CD4-positive, alpha-beta T cell treated with Interleukin-6 at 100 ng/mL for 8 hours (primary cell): ENCODE results near the gene CCL8.

Experiments
- DNase-seq: peaks from one replicate; pipeline ENCODE4 v3.0.0-alpha.2; 2020; ENCODE audit warnings: mixed read lengths, low spot score

The CCL8 gene

DNA sequence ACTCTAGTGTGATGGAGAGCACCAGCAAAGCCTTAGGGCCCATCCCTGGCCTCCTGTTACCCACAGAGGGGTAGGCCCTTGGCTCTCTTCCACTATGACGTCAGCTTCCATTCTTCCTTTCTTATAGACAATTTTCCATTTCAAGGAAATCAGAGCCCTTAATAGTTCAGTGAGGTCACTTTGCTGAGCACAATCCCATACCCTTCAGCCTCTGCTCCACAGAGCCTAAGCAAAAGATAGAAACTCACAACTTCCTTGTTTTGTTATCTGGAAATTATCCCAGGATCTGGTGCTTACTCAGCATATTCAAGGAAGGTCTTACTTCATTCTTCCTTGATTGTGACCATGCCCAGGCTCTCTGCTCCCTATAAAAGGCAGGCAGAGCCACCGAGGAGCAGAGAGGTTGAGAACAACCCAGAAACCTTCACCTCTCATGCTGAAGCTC, at the start of gene CCL8:
Gene CCL8, plus strand, starts transcription at position 397 of the 445 bp plus-strand sequence. CDS start 67 bp downstream, outside the sequence.
- no peak for DNase-seq

DNA sequence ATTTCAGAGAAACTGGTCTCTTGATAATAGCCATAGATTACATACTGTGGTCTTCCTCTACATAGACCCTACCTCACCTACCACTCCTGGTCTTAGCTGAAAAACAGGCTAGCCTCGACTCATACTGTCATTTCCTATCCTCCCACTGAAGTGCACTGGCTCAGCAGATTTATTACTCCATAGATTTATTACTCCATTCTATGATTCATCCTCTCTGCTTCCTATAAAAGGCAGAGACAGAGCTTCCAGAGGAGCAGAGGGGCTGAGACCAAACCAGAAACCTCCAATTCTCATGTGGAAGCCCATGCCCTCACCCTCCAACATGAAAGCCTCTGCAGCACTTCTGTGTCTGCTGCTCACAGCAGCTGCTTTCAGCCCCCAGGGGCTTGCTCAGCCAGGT, 49.3 kb upstream of the CCL8 start, which contains the start of gene CCL7:
Gene CCL7, plus strand, starts transcription at position 253 of the 400 bp plus-strand sequence. Its CDS starts 70 bp downstream, at position 323.
- no peak for DNase-seq

DNA sequence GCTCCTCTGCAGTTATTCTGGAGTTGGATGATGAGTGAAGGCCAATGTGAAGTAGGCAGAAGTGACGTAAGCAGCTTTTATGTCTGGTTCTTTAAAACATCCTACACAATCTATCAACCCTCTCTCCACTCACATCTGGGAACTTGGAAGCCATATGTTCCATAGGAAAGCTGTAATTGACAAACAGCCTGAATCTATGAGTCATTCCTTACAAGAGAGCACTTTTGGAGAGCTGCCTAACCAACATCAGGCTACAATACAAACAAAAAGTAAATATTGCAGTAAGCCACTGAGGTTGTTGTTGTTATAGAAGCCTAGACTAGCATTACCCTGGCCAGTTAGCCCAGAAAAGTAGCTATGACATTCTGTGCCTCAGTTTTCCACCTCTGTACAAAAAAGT, 43.4 kb upstream of the CCL8 start:
- DNase-seq, result no peak

DNA sequence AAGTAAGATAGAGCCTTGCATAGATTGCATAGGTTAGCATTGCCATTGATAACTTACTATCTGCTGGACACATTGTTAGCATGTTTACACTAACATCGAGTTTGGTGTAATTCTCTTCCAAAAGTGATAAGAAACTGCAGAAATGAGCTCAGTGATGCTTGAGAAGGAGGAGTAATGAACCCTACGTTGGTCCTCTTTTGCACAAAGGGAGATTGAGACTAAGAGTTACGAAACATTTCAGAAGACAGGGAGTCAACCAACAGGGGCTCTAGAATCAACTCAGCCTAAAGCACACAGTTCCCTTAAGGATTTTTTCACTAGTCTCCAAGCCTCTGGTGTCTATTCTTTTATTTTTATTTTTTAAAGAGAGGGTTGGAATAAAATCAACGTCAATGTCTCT, 42.4 kb upstream of the CCL8 start:
- no peak for DNase-seq

DNA sequence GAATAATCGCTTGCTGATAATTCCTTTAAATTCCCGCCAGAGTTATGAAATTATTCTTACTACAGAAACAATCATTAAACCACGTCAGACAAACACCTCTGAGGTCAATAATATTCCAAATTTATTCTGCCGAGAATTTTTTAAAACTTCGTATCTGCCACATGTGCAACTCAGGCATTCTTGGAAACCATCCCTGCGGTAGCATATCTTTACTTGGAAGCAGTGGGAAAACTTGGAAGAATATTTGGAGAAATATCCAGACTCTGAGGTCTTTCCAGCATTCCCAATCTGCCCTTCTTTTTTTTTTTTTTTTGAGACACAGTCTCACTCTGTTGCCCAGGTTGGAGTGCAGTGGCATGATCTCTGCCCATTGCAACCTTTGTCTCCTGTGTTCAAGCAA, 35.7 kb upstream of the CCL8 start:
- DNase-seq, result no peak

DNA sequence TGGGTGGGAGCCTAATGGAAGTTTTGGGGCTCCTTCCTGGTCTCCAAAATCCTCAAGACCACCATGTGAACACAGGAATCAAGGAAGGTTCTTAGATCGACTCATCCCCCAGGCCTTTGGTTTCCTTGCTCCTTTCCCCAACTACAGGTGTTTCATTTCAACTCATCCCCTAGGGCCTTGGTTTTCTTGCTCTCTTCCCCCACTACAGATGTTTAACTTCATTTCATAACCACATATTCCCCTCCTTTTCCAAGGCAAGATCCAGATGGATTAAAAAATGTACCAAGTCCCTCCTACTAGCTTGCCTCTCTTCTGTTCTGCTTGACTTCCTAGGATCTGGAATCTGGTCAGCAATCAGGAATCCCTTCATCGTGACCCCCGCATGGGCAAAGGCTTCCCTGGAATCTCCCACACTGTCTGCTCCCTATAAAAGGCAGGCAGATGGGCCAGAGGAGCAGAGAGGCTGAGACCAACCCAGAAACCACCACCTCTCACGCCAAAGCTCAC, 33.9 kb upstream of the CCL8 start, which contains the start of gene CCL11:
Gene CCL11, plus strand, starts transcription at position 457 of the 507 bp plus-strand sequence. CDS start 67 bp downstream, outside the sequence.
- no peak for DNase-seq

DNA sequence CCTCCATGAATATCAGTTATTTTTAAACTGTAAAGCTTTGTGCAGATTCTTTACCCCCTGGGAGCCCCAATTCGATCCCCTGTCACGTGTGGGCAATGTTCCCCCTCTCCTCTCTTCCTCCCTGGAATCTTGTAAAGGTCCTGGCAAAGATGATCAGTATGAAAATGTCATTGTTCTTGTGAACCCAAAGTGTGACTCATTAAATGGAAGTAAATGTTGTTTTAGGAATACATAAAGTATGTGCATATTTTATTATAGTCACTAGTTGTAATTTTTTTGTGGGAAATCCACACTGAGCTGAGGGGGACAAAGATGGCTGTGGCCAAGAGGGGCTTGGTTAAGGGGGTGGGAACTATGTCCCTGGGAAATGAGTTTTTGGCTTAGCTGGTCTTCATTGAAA, 31.4 kb upstream of the CCL8 start:
- DNase-seq, result no peak

DNA sequence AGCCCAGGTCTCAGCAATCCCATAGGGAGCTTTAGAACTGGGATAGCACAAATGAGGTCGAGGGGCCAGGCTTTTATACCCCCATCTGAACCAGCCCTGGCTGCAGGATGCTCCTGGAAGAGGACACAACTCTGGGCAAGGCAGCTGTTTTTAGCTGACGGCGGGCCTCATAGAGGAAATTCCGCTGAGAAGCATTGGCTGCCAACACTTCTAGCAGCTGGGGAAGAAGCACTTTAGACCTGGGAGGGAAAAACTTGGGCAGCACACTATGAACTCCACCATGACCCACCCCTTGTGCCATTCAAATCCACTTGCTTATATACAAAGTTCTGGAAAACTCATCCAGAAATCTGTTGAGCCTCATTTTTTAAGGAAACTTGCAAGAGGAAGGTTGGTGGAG, 28.6 kb upstream of the CCL8 start:
- no peak for DNase-seq

DNA sequence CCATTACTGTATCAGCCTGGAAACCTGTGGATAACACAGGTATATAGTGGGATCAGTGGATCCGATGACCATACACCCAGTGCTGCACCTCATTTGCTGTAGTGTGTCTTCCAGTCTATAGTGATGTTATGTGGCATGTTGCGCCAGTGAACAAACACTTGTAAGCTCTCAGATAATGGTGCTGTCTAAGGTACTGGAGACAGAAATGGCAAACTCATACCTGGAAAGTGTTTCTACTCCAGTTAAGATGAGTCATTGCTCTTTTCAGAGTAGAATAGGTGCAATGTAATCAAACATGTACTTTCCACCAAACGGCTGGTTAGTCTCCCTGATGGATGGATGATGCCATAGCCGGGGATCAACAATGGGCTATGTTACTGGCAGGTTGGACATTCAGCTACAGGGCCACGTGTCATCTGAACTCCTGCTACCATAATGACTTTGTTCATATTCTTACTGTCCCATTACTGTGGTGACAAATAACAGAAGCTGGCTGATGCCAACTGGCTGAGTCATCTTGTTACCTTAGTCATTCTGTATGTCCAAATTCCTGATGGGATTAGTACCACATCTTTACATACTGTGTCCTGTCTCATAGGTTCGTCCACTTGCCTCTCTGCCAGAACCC, 27.4 kb upstream of the CCL8 start:
- DNase-seq, result no peak

DNA sequence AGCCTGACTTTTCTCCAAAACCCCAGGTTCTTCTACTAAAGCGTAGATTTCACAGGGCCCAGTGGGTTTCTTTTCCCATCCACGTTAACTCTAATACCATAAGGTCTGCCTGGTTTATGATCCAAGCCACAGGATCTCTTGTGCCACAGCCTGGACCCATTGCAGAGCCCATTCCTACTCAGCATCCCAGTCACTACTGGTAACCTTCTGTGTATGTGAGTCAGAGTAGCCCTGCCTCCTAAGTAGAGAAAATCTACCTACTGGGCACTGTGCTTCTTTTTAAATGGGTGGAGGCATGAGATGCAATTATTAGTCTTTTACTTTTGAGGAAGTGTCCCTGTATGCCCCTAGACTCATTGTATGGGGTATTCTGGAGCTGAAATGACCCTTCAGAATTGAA, 20.2 kb upstream of the CCL8 start:
- no peak for DNase-seq

DNA sequence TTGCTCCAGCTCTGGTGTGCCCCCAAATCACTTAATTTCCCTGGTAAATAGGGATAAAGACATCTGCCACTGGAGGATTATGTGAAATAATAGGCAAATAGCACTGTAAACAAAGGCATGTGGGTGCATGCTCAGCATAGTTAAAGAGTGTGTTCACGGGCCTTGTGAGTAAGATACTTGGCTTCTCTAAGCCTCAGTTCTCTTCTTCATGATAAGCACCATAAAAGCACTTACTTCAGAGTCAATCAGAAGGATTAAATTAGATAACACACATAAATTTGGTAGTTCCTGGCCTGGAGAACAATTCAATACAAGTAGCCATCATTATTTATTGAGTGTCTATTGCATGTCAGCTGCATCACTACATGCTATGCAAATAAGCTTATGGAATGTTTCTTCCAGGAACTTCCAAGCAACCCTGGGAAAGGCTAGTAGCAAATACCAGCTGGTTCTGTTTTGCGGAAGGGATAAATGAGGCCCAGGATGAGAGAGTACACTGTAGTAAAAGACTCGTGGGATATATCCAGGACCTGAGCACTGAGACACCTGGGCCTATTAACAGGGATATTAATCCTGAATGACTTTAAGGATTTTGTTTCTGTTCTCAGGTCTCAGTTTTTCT, 19.2 kb upstream of the CCL8 start:
- no peak for DNase-seq

DNA sequence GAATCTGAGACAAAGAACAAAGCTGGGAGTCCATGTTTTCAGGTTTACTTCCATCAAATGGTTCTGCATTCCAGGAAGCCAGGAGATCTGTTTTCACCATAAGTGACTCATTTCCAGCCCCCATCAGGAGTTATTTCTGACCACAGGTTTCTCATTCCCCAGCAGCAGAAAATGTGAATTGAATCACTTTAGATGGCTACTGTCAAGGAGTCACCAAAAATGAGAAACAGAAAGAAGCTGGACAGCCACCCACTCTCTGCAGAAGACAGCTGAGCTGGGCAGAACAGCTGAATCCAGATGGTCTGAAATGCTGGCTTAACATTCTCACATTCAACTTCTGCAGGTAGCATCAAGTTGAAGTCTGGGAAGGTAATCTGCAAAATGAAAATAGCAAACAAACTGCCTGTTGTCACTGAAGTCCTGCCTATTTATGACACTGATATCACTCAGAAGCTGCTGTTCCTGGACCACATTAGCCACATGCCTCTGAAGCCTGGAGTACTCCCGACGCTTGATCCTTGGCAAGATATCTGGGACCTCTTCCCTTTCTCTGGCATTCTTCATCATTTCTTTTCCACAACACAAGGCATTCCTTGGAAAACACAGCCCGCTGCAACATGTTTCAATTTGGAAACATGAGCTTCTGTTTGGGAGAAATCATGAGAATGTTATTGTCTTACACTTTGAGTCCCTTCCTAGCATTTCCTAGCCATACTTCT, 18.4 kb upstream of the CCL8 start:
- DNase-seq, result no peak

DNA sequence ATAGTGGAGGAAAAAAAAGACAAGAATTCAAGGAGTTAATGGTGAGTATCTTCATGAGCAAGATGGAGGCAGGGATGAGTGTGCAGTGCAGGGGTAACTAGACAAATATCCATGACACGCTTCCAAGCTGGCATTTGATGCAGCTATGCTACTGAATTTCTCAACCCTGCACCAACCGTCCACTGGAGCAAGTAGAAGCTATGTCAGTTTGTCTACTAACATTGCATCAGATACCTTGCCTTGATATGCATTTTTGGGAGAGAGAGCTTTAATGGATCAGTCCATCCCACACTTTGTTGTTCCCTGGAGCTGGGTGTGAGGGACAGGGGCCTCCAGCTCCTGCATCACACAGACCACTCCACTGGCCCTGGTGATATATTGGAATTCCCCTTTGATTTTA, 17.2 kb upstream of the CCL8 start:
- no peak for DNase-seq

DNA sequence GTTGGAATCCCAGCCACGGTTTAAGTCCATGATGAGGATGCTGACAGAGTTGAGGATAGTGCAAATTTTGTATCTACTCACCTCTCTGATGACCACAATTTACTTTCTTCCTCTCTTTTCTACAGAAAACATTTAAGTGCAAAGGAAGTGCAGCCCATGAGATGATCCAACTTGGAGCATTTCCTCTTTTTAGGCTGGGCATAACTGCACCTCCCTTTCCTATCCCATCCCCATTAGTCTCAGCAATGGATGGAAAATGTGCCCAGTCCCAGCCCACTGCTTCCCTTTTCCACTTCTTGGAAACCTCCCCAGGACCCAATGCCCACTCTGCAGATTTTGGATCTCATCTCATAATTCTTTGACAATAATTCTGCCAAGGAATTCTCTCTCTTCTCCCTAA, 16.6 kb upstream of the CCL8 start:
- DNase-seq, result no peak

DNA sequence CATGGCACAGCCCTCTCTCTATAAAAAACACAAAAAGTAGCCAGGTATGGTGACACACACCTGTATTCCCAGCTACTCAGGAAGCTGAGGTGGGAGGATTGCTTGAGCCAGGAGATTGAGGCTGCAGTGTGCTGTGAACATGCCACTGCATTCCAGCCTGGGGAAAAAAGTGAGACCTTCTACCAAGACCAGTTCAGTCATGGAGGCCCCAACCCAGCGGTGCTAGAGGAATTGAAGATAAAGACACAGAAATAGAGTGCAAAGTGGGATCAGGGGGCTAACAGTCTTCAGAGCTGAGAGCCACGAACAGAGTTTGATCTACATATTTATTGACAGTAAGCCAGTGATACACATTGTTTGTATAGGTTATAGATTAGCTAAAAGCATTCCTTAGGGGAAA, 15.6 kb upstream of the CCL8 start:
- no peak for DNase-seq

DNA sequence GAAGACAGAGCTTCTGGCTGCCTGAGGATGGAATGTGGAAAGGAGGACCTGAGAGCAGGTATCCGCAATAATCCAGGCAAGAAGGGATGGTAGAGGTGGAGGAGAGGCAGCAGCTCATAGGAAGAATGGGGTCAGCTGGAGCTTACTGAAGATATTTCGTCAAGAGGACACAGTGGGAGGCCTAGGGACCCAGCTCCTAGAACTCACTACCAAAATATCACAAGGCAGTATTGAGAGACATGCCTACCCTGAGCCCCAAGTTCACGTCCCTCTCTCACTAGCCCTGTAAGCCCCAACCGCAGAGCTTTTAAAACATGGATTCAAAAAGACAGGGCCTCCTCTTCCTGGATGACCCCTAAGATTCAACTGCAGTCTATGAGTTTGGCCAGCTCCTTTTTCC, 14.2 kb upstream of the CCL8 start:
- no peak for DNase-seq

DNA sequence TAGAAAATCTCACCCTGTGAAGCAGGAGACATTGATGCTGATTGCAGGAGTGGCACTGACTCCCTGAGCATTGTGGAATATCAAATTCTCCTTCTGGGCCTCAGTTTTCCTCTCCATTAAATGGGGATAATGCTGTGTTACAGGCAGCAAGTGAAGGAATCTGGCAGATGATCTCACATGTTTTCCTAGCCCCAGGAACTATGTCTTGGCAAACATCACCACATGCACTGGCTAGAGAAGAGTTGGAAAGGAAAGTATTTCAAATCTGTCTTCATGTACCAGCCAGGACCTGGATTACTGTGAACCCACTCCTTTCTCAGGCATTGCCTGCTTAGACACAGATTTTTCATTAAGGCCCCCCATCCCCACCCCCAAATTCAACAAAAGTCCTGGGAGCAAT, 13.6 kb upstream of the CCL8 start:
- DNase-seq, result no peak

DNA sequence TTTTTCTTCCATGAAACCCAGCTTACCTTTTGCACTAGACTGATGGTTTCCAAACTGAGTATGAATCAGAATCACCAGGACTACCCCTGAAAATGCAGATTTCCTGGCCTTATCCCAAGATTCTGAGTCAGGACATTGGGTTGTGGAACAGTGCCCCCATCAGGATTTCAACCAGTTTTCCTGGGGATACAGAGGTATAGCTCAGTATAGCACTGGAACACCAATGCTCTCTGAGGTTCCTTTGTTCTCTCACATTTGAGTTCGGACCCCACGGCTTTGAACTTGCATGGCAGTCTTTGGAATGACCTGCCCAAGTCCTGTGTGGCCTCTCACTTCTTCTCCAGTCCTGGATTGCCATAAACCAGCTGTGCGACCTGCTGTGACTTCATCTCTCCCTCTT, 12.8 kb upstream of the CCL8 start:
- no peak for DNase-seq

DNA sequence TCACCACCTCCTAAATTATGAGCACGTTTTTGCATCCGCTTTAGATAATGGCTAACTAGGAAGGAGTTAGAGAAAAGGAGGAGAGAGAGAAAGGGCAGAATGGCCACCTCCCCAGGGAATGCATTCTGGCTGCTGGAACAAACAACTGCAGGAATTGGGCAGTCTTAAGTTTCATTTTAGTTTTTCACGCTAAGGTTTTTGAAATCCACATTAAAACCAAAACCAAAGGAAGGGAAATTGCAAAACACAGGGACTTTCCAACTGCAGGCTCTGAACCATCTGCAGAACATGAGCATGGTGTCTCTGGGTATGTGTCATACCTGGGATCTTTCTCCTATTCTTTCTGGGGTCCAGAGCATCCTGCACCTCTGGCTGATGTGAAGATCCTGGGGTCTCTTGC, 12.1 kb upstream of the CCL8 start:
- no peak for DNase-seq

DNA sequence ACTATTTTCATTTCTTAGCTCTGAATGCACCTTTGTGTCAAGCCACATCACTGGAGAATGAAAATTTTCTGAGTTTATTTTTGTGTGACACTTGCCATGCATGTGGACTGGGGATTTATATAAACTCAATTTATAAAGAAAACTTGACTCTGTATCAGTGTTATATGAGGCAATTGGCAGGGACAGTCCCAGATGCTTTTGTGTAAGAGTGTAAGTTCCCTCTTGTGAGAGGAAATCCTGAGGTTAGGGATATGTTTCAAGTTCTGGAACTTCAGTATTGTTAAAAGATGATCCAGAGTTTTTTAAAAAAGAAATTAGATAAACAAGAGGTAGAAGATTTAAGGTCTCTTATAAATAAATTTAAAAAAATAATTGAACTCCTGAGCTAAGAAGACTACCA, 10.9 kb upstream of the CCL8 start:
- no peak for DNase-seq

DNA sequence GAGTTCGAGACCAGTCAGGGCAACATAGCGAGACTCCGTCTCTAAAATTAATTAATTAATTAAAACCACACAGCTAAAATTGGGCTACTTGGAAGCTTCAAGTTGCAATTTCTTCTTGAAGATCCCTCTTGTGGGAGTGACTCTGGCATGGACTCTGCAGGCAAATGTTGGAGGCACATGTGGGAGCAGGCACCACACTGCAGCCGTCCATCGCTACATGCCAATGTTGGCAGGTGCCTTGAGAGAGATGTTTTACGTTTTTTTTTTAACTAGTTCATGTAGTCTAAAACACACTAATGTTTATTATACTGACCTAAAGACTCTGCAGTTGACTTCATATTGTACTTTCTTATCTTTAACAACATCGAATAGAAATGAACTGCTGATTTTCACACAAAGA, 7.9 kb upstream of the CCL8 start:
- DNase-seq, result no peak

DNA sequence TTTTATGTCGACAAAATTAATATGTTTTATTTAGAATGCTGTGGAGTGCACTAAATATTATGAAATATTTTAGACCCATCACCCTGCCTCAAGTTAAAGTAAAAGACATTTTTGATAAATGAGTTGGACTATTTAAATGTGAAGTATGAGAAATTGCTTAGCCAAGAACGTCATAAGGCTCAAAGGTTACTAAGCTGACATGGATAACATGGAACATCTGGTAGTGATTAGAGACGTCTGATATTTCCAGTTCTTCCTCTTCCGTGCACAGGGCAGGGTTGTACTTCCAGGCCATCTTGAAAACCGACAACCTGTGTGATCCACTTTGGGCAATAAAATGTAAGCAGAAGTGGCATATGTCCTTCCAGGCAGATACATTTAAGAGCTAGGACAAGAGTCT, 7.2 kb upstream of the CCL8 start:
- DNase-seq, result no peak

DNA sequence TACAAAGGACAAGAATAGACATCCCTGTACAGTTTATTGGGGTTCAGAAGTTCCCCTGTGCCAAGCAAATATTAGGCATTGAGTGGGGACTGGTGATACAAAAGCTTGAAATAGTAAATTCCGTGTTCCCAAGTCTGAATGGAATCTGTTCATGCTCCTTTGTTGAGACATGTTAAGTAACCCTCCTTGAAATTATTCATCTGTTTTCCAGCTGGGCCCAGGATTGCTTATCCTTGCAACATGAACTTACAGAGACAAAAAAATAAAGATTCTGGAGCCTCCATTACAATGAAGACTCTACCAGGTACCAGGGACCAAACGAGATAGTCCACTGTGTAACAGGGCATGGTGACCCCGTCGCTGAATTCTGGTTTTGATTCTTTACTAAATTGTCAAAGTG, 6.1 kb upstream of the CCL8 start:
- DNase-seq, result no peak
